NB4 (cell line): Measurements from ENCODE around the gene C14orf132.

ENCODE experiments used
- DNase-seq: peaks from one replicate; pipeline ENCODE4 v3.0.0; 2010; ENCODE audit warnings: low read depth
- H3K4me3 ChIP-seq: one replicate; pipeline ENCODE4 v1.5.1; 2011; ENCODE audit warnings: mild to moderate bottlenecking, low read depth, low read length, moderate library complexity
- CTCF ChIP-seq: IDR thresholded peaks from one replicate; pipeline ENCODE4 v1.5.1; 2012; ENCODE audit warnings: low read depth, low read length
- MYC ChIP-seq: IDR thresholded peaks from 2 replicates; pipeline ENCODE4 v1.6.1; 2011; ENCODE audit warnings: low read depth, low read length
- POLR2A ChIP-seq: IDR thresholded peaks from 2 replicates; pipeline ENCODE4 v1.6.1; 2011; ENCODE audit warnings: mild to moderate bottlenecking; ENCODE audit not compliant: insufficient read length; ENCODE audit errors: extremely low read depth
- TF ChIP-seq, protein P1 (sequence below): IDR thresholded peaks from 2 replicates; pipeline ENCODE4 v1.6.1; 2011; ENCODE audit warnings: low read depth, low read length

C14orf132 gene

DNA sequence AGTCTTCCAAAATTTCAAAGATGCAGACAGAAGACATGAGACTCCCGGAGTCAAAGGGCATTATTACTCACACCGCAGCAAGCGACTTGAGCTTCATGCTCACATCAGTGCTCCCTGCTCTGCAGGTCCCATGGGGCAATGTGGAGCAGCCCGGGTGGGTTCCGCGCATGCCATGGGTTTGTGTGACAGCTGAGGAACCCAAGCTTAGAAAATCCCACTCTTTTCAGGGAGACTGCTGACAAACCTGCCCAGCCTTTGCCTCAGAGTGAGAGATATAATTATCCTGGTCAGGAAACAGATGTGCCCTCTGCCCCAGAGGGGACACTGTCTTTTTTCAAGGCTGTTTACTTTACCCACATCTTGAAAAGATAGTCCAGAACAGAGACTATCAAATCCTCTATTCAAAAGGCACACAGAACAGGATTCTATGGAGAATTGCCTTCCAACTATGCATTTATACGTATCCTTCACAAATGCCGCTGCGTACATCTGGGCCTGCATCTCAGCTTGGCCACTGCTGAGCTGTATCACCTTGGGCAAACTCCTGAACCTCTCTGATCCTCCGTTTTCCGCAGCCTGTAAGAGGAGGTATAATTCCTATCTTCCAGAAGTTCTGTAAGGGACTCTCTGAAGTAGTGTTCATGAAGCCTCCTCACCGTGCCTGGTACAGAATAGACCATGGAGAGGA lies 16.0 kb downstream of the C14orf132 start:
- H3K4me3 ChIP-seq = no peak overlapping the region
- TF ChIP-seq MYC (no peak), CTCF (no peak)
- TF ChIP-seq, protein P1, sequence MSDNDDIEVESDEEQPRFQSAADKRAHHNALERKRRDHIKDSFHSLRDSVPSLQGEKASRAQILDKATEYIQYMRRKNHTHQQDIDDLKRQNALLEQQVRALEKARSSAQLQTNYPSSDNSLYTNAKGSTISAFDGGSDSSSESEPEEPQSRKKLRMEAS = no peak
- no peak for DNase-seq

- TF ChIP-seq CTCF (no peak), POLR2A (no peak), MYC (no peak)
- TF ChIP-seq, protein P1 = no peak
- DNase-seq = no peak
- H3K4me3 ChIP-seq = no peak overlapping the region
Observed at GRCh38 chr14:96055753-96056508, 16.8 kb downstream of the C14orf132 start.

GRCh38 chr14:96056509-96057422 lies 17.6 kb downstream of the C14orf132 start:
- TF ChIP-seq CTCF (no peak), MYC (no peak), POLR2A (no peak)
- TF ChIP-seq, protein P1 = no peak
- no peak for DNase-seq
- H3K4me3 ChIP-seq = no peak overlapping the region

GRCh38 chr14:96057738-96058137 lies 18.6 kb downstream of the C14orf132 start:
- TF ChIP-seq CTCF (no peak), POLR2A (no peak), MYC (no peak)
- TF ChIP-seq, protein P1 = no peak
- H3K4me3 ChIP-seq = no peak overlapping the region

DNA sequence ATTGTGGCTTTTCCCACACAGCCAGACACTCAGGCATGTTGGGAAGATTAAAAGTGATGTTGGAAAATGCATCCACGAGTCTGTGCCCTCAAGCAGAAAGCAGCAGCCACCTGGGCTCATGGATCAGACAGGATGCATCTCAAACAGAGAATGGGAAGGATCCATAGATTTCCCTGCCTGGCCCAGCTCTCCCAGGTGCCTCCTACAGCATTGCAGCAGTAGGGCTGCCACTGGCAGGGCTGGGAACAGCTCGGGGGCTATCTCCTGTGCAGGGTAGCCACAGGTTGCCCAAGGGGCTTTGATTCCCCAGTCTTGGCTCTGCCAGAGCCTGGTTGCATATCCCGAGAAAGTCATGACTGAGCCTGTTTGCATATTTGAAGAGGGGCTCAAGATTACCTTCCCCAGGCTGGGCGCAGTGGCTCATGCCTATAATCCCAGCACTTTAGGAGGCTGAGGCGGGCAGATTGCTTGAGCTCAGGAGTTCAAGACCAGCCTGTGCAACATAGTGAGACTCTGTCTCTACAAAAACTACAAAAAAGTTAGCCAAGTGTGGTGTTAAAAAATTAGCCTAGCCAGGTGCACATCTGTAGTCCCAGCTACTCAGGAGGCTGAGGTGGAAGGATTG lies 19.5 kb downstream of the C14orf132 start:
- TF ChIP-seq MYC = no peak
- no peak for TF ChIP-seq CTCF
- H3K4me3 ChIP-seq = no peak overlapping the region
- no peak for DNase-seq

More at GRCh38 chr14:96057738-96058137, 18.6 kb downstream of the C14orf132 start:
- DNase-seq = no peak
